Sigmoid colon (tissue), 7 donors: ENCODE results near the gene TMEM63B. TPM values are rescaled to one million over a fixed set of nuclear protein-coding genes. Genes with fewer than 3 reads are reported as not detected.

Source experiments
- DNase-seq: peaks from one replicate; pipeline ENCODE4 v3.0.0-alpha.2; 2019
- H3K27ac ChIP-seq, 4 donors: fragments of 200-600 bp; sonication (generic); one replicate each; pipeline ENCODE4 v1.5.1; 2016 to 2019; ENCODE audit warnings: mild to moderate bottlenecking in 1 of 4
- H3K27me3 ChIP-seq, 3 donors: fragments of 200-600 bp; sonication (generic); one replicate each; pipeline ENCODE4 v1.5.1; 2019; ENCODE audit warnings: mild to moderate bottlenecking in 1 of 3
- H3K36me3 ChIP-seq, 4 donors: fragments of 200-600 bp; sonication (generic); one replicate each; pipeline ENCODE4 v1.5.1; 2016 to 2019
- H3K4me1 ChIP-seq, 4 donors: fragments of 200-600 bp; sonication (generic); one replicate each; pipeline ENCODE4 v1.5.1; 2017 to 2019
- H3K4me3 ChIP-seq, 4 donors: fragments of 200-600 bp; sonication (generic); one replicate each; pipeline ENCODE4 v1.5.1; 2017 to 2019; ENCODE audit warnings: mild to moderate bottlenecking in 2 of 4, moderate library complexity in 1 of 4
- H3K9me3 ChIP-seq, 4 donors: fragments of 200-600 bp in 3 of 4; sonication (generic) in 3 of 4; one replicate each; pipeline versions ENCODE4 v1.5.1 to v1.6.1; 2013 to 2019
- EP300 ChIP-seq, 4 donors: sonication (generic); formaldehyde crosslinking; IDR thresholded peaks; one replicate each; pipeline ENCODE4 v1.6.1; 2017; ENCODE audit warnings: antibody characterized with exemption in 4 of 4
- POLR2A ChIP-seq, 2 donors: fragments of 450-650 bp; IDR thresholded peaks; one replicate each; pipeline ENCODE4 v1.6.1; 2016; ENCODE audit warnings: antibody characterized with exemption in 2 of 2, mild to moderate bottlenecking in 2 of 2, moderate library complexity in 2 of 2
- POLR2AphosphoS5 ChIP-seq, 4 donors: sonication (generic); formaldehyde crosslinking; IDR thresholded peaks; one replicate each; pipeline ENCODE4 v1.6.1; 2017; ENCODE audit warnings: antibody characterized with exemption in 4 of 4
- WGBS, 2 donors: extraction: QIAGEN DNeasy Blood & Tissue Kit; methylation state at CpG; one replicate each; pipeline ENCODE4 v1.1.7; 2013; 5-methylcytosine and 5-hydroxymethylcytosine counted together
- intact Hi-C: fragments of 100-400 bp; cut with DNase I; formaldehyde crosslinking; loops from one replicate; pipeline ENCODE4 v1.15.1; 2023
- polyA plus RNA-seq, 3 donors: library from polyadenylated mRNA; stranded (reverse); fragments of 200-250 nt; gene quantifications; one replicate each; pipeline ENCODE4 v1.2.3, GENCODE V29; 2013
- total RNA-seq, 4 donors: library from RNA; depleted of rRNA; stranded (reverse); fragments of >200 nt; gene quantifications; one replicate each; pipeline ENCODE4 v1.1.0, GENCODE V29; 2016
- TF ChIP-seq, protein P1 (sequence below), 4 experiments: fragments of 450-650 bp in 3 of 4; fragments of 200-600 bp in 1 of 4; IDR thresholded peaks; one replicate each; pipeline ENCODE4 v1.5.1; 2016 to 2019; ENCODE audit warnings: antibody characterized with exemption in 4 of 4, mild to moderate bottlenecking in 3 of 4, moderate library complexity in 2 of 4
- donor health status: healthy with polysubstance abuse.
- donor health status: Bipolar disorder and iron deficiency.
- donor health status: healthy.

Gene TMEM63B
- total and polyA plus RNA-seq, 7 donors, result 9.0 to 48.5 (median 14.6) TPM

- peak overlapping the region in 2 of 4 donors; percentile 36 to 67 for H3K27ac ChIP-seq
- H3K4me1 ChIP-seq, result peaks cover 0 to 58% (median 40%) of the 10 kb centered on the region in 4 donors
- intact Hi-C loops, result no loop called here
- DNase-seq, result no peak
- WGBS, 2 donors, result 16 to 53% methylated on average over 4 of the region's 4 CpGs
- H3K4me3 ChIP-seq, result no peak overlapping the region
- H3K9me3 ChIP-seq, result no peaks in the 10 kb centered on the region
- no peak for TF ChIP-seq POLR2A (IDR thresholded peaks at IDR 0.05)
- TF ChIP-seq, protein P1, sequence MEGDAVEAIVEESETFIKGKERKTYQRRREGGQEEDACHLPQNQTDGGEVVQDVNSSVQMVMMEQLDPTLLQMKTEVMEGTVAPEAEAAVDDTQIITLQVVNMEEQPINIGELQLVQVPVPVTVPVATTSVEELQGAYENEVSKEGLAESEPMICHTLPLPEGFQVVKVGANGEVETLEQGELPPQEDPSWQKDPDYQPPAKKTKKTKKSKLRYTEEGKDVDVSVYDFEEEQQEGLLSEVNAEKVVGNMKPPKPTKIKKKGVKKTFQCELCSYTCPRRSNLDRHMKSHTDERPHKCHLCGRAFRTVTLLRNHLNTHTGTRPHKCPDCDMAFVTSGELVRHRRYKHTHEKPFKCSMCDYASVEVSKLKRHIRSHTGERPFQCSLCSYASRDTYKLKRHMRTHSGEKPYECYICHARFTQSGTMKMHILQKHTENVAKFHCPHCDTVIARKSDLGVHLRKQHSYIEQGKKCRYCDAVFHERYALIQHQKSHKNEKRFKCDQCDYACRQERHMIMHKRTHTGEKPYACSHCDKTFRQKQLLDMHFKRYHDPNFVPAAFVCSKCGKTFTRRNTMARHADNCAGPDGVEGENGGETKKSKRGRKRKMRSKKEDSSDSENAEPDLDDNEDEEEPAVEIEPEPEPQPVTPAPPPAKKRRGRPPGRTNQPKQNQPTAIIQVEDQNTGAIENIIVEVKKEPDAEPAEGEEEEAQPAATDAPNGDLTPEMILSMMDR (IDR thresholded peaks at IDR 0.05), result no peak
- no peaks in the 10 kb centered on the region for H3K27me3 ChIP-seq
- H3K36me3 ChIP-seq, result peaks cover 6 to 38% (median 17%) of the 10 kb centered on the region in 4 donors
These were observed 10.5 kb upstream of the TMEM63B start for GRCh38 chr6:44116641-44117382.

GRCh38 chr6:44117397-44118128 is 9.8 kb upstream of the TMEM63B start:
- TF ChIP-seq EP300 (IDR thresholded peaks at IDR 0.05), result no peak
- TF ChIP-seq POLR2AphosphoS5 (IDR thresholded peaks at IDR 0.05), result no peak
- TF ChIP-seq, protein P1 (IDR thresholded peaks at IDR 0.05), result no peak
- no peak for TF ChIP-seq POLR2A (IDR thresholded peaks at IDR 0.05)
- Histone ChIP-seq H3K27me3 (no peaks in the 10 kb centered on the region), H3K36me3 (peaks cover 6 to 30% (median 15%) of the 10 kb centered on the region in 4 donors), H3K27ac (peak overlapping the region in 1 of 4 donors; percentile 67), H3K4me3 (no peak overlapping the region), H3K4me1 (peaks cover 0 to 65% (median 47%) of the 10 kb centered on the region in 4 donors), H3K9me3 (no peaks in the 10 kb centered on the region)
- no peak for DNase-seq
- intact Hi-C loops, result no loop called here
- WGBS, 2 donors, result 40 to 75% methylated on average over 6 of the region's 6 CpGs

DNA sequence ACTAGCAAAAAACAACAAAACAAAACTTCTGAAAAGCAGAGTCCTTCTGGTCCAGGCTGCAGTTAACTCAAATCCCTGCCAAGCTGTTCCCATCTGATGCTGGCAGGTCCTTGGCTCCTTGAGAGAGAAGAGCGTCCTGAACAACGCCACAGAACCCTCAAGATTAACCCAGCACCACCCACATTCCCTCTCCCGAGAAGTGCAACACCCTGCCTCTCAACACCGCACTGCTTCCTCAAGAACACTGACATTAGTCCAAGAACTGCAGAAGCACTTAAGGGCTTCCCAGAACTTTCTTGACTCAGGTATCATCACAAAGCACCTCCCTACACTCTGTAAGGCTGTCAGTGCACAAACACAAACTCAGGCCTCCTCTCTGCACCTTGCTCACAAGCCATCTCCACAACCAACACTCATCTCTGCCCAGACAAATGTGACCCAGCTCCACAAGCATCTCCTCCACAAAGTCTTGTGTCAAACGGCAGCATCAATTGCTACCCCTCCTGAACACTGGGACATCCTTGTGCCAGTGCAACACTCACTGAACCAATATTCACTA is 7.6 kb upstream of the TMEM63B start:
- Histone ChIP-seq H3K4me1 (peaks cover 0 to 83% (median 68%) of the 10 kb centered on the region in 4 donors), H3K4me3 (no peak overlapping the region), H3K36me3 (peaks cover 0 to 8% (median 0%) of the 10 kb centered on the region in 4 donors), H3K27ac (peak overlapping the region in 1 of 4 donors; percentile 94), H3K27me3 (no peaks in the 10 kb centered on the region), H3K9me3 (no peaks in the 10 kb centered on the region)
- 28 to 60% methylated on average over 5 of the region's 5 CpGs for WGBS, 2 donors
- TF ChIP-seq EP300 (IDR thresholded peaks at IDR 0.05) (no peak), POLR2A (IDR thresholded peaks at IDR 0.05) (no peak), POLR2AphosphoS5 (IDR thresholded peaks at IDR 0.05) (no peak)
- TF ChIP-seq, protein P1 (IDR thresholded peaks at IDR 0.05), result no peak
- no peak for DNase-seq
- intact Hi-C loops, result no loop called here

DNA sequence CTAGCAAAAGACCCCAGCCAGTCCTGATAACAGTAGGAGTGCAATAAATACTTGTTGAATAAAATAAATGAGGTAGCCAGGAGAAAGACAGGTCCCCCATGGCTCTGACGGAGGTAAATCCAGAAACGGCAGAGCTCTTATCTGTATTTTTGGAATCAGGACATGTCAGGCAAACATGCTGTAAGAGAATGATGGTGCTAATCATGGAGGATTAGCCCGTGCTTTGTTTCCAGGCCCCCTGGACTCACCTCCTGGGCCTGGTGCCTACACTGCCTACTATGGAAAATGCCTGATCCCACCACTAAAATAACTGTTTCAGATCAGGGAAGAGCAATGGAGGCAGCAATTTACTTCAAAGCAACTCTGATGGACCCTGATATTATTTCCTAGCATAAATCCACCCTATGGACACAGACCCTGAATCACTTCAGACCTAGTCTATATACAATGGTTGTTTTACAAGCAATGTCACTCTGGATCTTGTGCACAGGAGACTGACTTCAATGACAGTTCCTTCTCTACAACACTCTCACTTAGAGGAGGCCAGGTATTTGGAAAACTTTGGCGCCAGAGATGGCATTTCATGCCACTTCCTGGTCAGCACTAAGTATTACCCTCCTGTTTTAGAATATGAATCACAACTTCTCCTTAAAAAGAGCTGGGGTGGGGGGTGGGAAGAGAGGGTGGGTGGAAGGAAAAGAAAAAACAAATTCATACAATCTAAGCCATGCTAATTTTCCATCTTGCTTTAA is 6.5 kb upstream of the TMEM63B start:
- no peaks in the 10 kb centered on the region for H3K27me3 ChIP-seq
- WGBS, 2 donors, result 77 to 82% methylated on average over 4 of the region's 4 CpGs
- DNase-seq, result no peak
- TF ChIP-seq POLR2AphosphoS5 (IDR thresholded peaks at IDR 0.05) (no peak), EP300 (IDR thresholded peaks at IDR 0.05) (no peak), POLR2A (IDR thresholded peaks at IDR 0.05) (no peak)
- TF ChIP-seq, protein P1 (IDR thresholded peaks at IDR 0.05), result no peak
- H3K9me3 ChIP-seq, result no peaks in the 10 kb centered on the region
- no peaks in the 10 kb centered on the region for H3K36me3 ChIP-seq
- H3K4me1 ChIP-seq, result peaks cover 0 to 86% (median 78%) of the 10 kb centered on the region in 4 donors
- no peak overlapping the region for H3K4me3 ChIP-seq
- H3K27ac ChIP-seq, result peak overlapping the region in 1 of 4 donors; percentile 94
- intact Hi-C loops, result no loop called here
